K562 (cell line): ENCODE results near the gene HMG20B. TPM values are rescaled to one million over a fixed set of nuclear protein-coding genes. Genes with fewer than 3 reads are reported as not detected.

Experiments
- BMI1 ChIP-seq: fragments of 150-350 bp; IDR thresholded peaks from 2 replicates; pipeline ENCODE4 v1.6.1; 2014; ENCODE audit warnings: low read length
- CBX5 ChIP-seq: IDR thresholded peaks from 2 replicates; pipeline ENCODE4 v1.6.1; 2014; ENCODE audit warnings: low read depth, borderline replicate concordance
- DPF2 ChIP-seq: fragments of 450-650 bp; IDR thresholded peaks from 2 replicates; pipeline ENCODE4 v1.6.1; 2016
- ELK3 ChIP-seq: fragments of 450-650 bp; formaldehyde crosslinking; IDR thresholded peaks from 2 replicates; pipeline ENCODE4 v1.4.0; 2020; ENCODE audit warnings: mild to moderate bottlenecking
- ESRRA ChIP-seq: fragments of 450-650 bp; IDR thresholded peaks from 2 replicates; pipeline ENCODE4 v1.6.1; 2014; ENCODE audit warnings: low read depth, mild to moderate bottlenecking, moderate library complexity, borderline replicate concordance
- HMGN3 ChIP-seq: IDR thresholded peaks from 2 replicates; pipeline ENCODE4 v1.6.1; 2011; ENCODE audit warnings: borderline replicate concordance, low read depth, mild to moderate bottlenecking, mixed read lengths, low read length; ENCODE audit not compliant: insufficient read length; ENCODE audit errors: extremely low read depth
- ID3 ChIP-seq, 2 experiments: fragments of 250-450 bp in 1 of 2; fragments of 450-650 bp in 1 of 2; sonication (Bioruptor Pico) in 1 of 2; IDR thresholded peaks; 2 replicates each; pipeline versions ENCODE4 v1.6.1 to v1.8.0; 2016 to 2021; ENCODE audit warnings: mild to moderate bottlenecking in 2 of 2, moderate library complexity in 2 of 2, missing compliant biosample characterization in 1 of 2, missing genetic modification characterization in 1 of 2
- KDM4B ChIP-seq, 2 experiments: fragments of 450-650 bp in 1 of 2; sonication (generic) in 1 of 2; IDR thresholded peaks; 2 replicates each; pipeline ENCODE4 v1.6.1; 2016 to 2017; ENCODE audit warnings: borderline replicate concordance in 2 of 2, antibody characterized with exemption in 1 of 2, low read depth in 1 of 2, mild to moderate bottlenecking in 1 of 2
- MCM5 ChIP-seq: fragments of 450-650 bp; IDR thresholded peaks from 2 replicates; pipeline ENCODE4 v1.6.1; 2016; ENCODE audit warnings: low read depth
- MEF2A ChIP-seq: IDR thresholded peaks from 2 replicates; pipeline ENCODE4 v1.6.1; 2011; ENCODE audit warnings: low read depth, mild to moderate bottlenecking, low read length, moderate library complexity; ENCODE audit not compliant: control insufficient read depth
- RBFOX2 ChIP-seq: fragments of 200-400 bp; formaldehyde crosslinking; IDR thresholded peaks from 2 replicates; pipeline ENCODE4 v1.6.1; 2017; ENCODE audit warnings: low read depth, mild to moderate bottlenecking, low read length, moderate library complexity
- SMARCC2 ChIP-seq: fragments of 450-650 bp; IDR thresholded peaks from 2 replicates; pipeline ENCODE4 v1.6.1; 2017; ENCODE audit warnings: antibody characterized with exemption, moderate library complexity, mild to moderate bottlenecking, low read depth
- SREBF1 ChIP-seq: fragments of 150-350 bp; IDR thresholded peaks from 2 replicates; pipeline ENCODE4 v1.6.1; 2014; ENCODE audit warnings: antibody characterized with exemption, low read depth, low read length, borderline replicate concordance
- STAG1 ChIP-seq: sonication (generic); formaldehyde crosslinking; IDR thresholded peaks from 2 replicates; pipeline ENCODE4 v1.5.0; 2020; ENCODE audit warnings: missing genetic modification reagents, borderline replicate concordance
- TRIM25 ChIP-seq: fragments of 450-650 bp; IDR thresholded peaks from 2 replicates; pipeline ENCODE4 v1.7.0; 2016; ENCODE audit warnings: borderline replicate concordance
- ZBTB49 ChIP-seq: sonication (generic); formaldehyde crosslinking; IDR thresholded peaks from 2 replicates; pipeline ENCODE4 v1.8.0; 2022; ENCODE audit warnings: missing genetic modification reagents, mild to moderate bottlenecking, borderline replicate concordance
- ZNF263 ChIP-seq: sonication (generic); formaldehyde crosslinking; IDR thresholded peaks from 2 replicates; pipeline ENCODE4 v1.8.0; 2022; ENCODE audit warnings: mild to moderate bottlenecking, missing genetic modification reagents, borderline replicate concordance
- ZNF311 ChIP-seq: fragments of 250-450 bp; sonication (Bioruptor Pico); IDR thresholded peaks from 2 replicates; pipeline ENCODE4 v1.4.0; 2020; ENCODE audit warnings: mild to moderate bottlenecking, moderate library complexity
- ZNF347 ChIP-seq: fragments of 450-650 bp; formaldehyde crosslinking; IDR thresholded peaks from 2 replicates; pipeline ENCODE4 v1.4.0; 2020; ENCODE audit warnings: low read depth, mild to moderate bottlenecking, moderate library complexity
- ZNF395 ChIP-seq: fragments of 200-800 bp; sonication (Bioruptor generic); IDR thresholded peaks from 2 replicates; pipeline ENCODE4 v1.6.1; 2017; ENCODE audit warnings: missing genetic modification characterization, missing compliant biosample characterization
- ZNF830 ChIP-seq: fragments of 250-450 bp; sonication (Bioruptor Pico); IDR thresholded peaks from 2 replicates; pipeline ENCODE4 v1.5.0; 2021; ENCODE audit warnings: mild to moderate bottlenecking
- polyA plus RNA-seq, 8 experiments: library from polyadenylated mRNA; depleted of rRNA in 4 of 8; stranded (reverse) in 5 of 8; unstranded in 3 of 8; fragments of >200 nt; fragmentation: Nextera tagmentation in 2 of 8; fragmentation: Illumina TruSeq in 1 of 8; extraction: Ambion mirVana in 2 of 8; extraction: Trizol in 1 of 8; gene quantifications; 2 replicates each; pipeline versions ENCODE4 v1.2.1 to v1.2.3, GENCODE V29; 2011 to 2014; ENCODE audit warnings: inconsistent platforms in 1 of 8, missing spikeins in 1 of 8
- total RNA-seq, 7 experiments: library from RNA; depleted of rRNA in 6 of 7; stranded (reverse); fragments of >200 nt in 6 of 7; fragmentation: Illumina TruSeq in 2 of 7; extraction: Trizol in 2 of 7; gene quantifications; 2 replicates each; pipeline versions ENCODE4 v1.2.1 to v1.2.3, GENCODE V29; 2011 to 2021; ENCODE audit warnings: low replicate concordance in 1 of 7

Gene HMG20B
- total and polyA plus RNA-seq, 9 of the 15 experiments (the other 6 are each of a cell fraction or from before 2014, with no cell fraction given) = 0.35 to 172 (median 38.6) TPM

GRCh38 chr19:3608750-3609322, 36.1 kb downstream of the HMG20B start (continued):
- TF ChIP-seq RBFOX2 (peak; percentile 62), KDM4B (IDR thresholded peaks at IDR 0.05; ENCODE audit: borderline replicate concordance in 2 of 2, low read depth in 1 of 2) (no peak), TRIM25 (no peak), MCM5 (no peak), MEF2A (peak; percentile 92), ELK3 (CRISPR knock-in tag) (no peak), ZBTB49 (no peak), ZNF830 (no peak), ZNF311 (peak; percentile 81), ZNF263 (CRISPR knock-in tag) (no peak), ZNF347 (CRISPR knock-in tag) (no peak), SREBF1 (no peak), ESRRA (no peak), SMARCC2 (no peak), ZNF395 (CRISPR knock-in tag) (peak; percentile 67; the same call in 1 of the 2 replicates), HMGN3 (peak; percentile 51), ID3 (CRISPR knock-in tag; IDR thresholded peaks at IDR 0.05) (no peak), ID3 (tag; IDR thresholded peaks at IDR 0.05) (peak; percentile 78; the same call in 1 of the 2 replicates), DPF2 (no peak), BMI1 (no peak), CBX5 (no peak), STAG1 (CRISPR knock-in tag) (no peak)
